T-cell (primary cell): ENCODE measurements around the gene SLC52A3. TPM values are rescaled to one million over a fixed set of nuclear protein-coding genes. Genes with fewer than 3 reads are reported as not detected.

Experiments
- ATAC-seq, 4 experiments: fragments of 200-7000 bp in 3 of 4; fragments of 150-1000 bp in 1 of 4; cut with Tn5 transposase; replicated peaks in 1 of 4; 1 replicate in 3 of 4; 2 replicates in 1 of 4; pipeline ENCODE4 v1.10.0; 2021; ENCODE audit warnings: moderate library complexity in 3 of 4, mild to moderate bottlenecking in 2 of 4, moderate number of reproducible peaks in 1 of 4
- CTCF ChIA-PET, 2 donors: fragments of 300-600 bp; sonication (Branson Sonifier 250); formaldehyde crosslinking; loops; one replicate each; lab custom pipeline; 2022; ENCODE audit warnings: antibody characterized with exemption in 2 of 2; lab: Charles Lee
- POLR2A ChIA-PET, 2 donors: fragments of 300-600 bp; sonication (Branson Sonifier 250); formaldehyde crosslinking; loops; one replicate each; lab custom pipeline; 2022; ENCODE audit warnings: antibody characterized with exemption in 2 of 2; lab: Charles Lee
- DNase-seq, 35 experiments: peaks; one replicate each; pipeline versions ENCODE4 v3.0.0 to v3.0.0-alpha.2; 2013 to 2023
- H3K27ac ChIP-seq: one replicate; pipeline ENCODE4 v1.5.1; 2013; ENCODE audit warnings: low read length
- H3K27me3 ChIP-seq, 2 experiments: replicated peaks in 1 of 2; 1 replicate in 1 of 2; 2 replicates in 1 of 2; pipeline versions ENCODE4 v1.6.1 to v1.7.0; 2013; ENCODE audit warnings: low read length in 1 of 2, mixed read lengths in 1 of 2; ENCODE audit not compliant: control insufficient read depth in 2 of 2, insufficient read depth in 2 of 2; ENCODE audit errors: extremely low read depth in 1 of 2
- H3K36me3 ChIP-seq, 2 donors: 1 replicate in 1 of 2; 2 replicates in 1 of 2; pipeline versions ENCODE4 v1.6.1 to v1.7.0; 2013; ENCODE audit warnings: low read length in 1 of 2; ENCODE audit not compliant: control insufficient read depth in 2 of 2, insufficient read depth in 1 of 2; ENCODE audit errors: extremely low read depth in 1 of 2
- H3K4me1 ChIP-seq, 2 experiments: 1 replicate in 1 of 2; 2 replicates in 1 of 2; pipeline versions ENCODE4 v1.6.1 to v1.7.0; 2013; ENCODE audit warnings: low read length in 2 of 2, mixed read lengths in 1 of 2; ENCODE audit not compliant: insufficient read depth in 2 of 2, control insufficient read depth in 1 of 2; ENCODE audit errors: extremely low read depth in 1 of 2
- H3K4me3 ChIP-seq, 2 donors: 1 replicate in 1 of 2; 2 replicates in 1 of 2; pipeline versions ENCODE4 v1.5.1 to v1.7.0; 2013; ENCODE audit warnings: mild to moderate bottlenecking in 2 of 2, low read length in 1 of 2, moderate library complexity in 1 of 2; ENCODE audit not compliant: control insufficient read depth in 1 of 2; ENCODE audit errors: extremely low read depth in 1 of 2
- H3K9me3 ChIP-seq: 2 replicates; pipeline ENCODE4 v1.7.0; 2013
- H3K27ac Mint-ChIP-seq, 2 donors: one replicate each; pipeline ENCODE4 v1.8.0; 2020 to 2021; ENCODE audit warnings: mild to moderate bottlenecking in 2 of 2, mixed read lengths in 2 of 2
- H3K27me3 Mint-ChIP-seq, 2 donors: one replicate each; pipeline ENCODE4 v1.8.0; 2021 to 2022; ENCODE audit warnings: mixed read lengths in 2 of 2
- H3K36me3 Mint-ChIP-seq: one replicate; pipeline ENCODE4 v1.8.0; 2021; ENCODE audit warnings: mixed read lengths
- H3K4me1 Mint-ChIP-seq, 3 donors: one replicate each; pipeline ENCODE4 v1.8.0; 2020 to 2022; ENCODE audit warnings: mixed read lengths in 3 of 3, mild to moderate bottlenecking in 1 of 3
- H3K4me3 Mint-ChIP-seq, 3 donors: one replicate each; pipeline ENCODE4 v1.8.0; 2020 to 2022; ENCODE audit warnings: mild to moderate bottlenecking in 3 of 3, mixed read lengths in 3 of 3, moderate library complexity in 3 of 3
- H3K9me3 Mint-ChIP-seq, 3 donors: one replicate each; pipeline ENCODE4 v1.8.0; 2020 to 2022; ENCODE audit warnings: mixed read lengths in 3 of 3
- WGBS: methylation state at CpG from one replicate; pipeline ENCODE4 v1.1.5; 2013; ENCODE audit warnings: missing lambda C conversion rate; ENCODE audit not compliant: insufficient coverage; 5-methylcytosine and 5-hydroxymethylcytosine counted together
- total RNA-seq, 35 experiments: library from RNA in 6 of 35; stranded (reverse) in 6 of 35; fragments of 120-200 nt in 1 of 35; gene quantifications; one replicate each; pipeline versions ENCODE4 v1.2.1 to v1.2.4 and lab custom pipeline; 2013 to 2026

The SLC52A3 gene
- total RNA-seq, 5 donors from 2014 or later (not counting 1 experiment from before 2014, with no cell fraction given), result not detected

GRCh38 chr20:772806-773205 lies 4.5 kb upstream of the SLC52A3 start:
- Histone ChIP-seq H3K27ac (no peak overlapping the region), H3K4me3 (no peak overlapping the region), H3K36me3 (no peaks in the 10 kb centered on the region), H3K27me3 (peaks cover 0 to 23% of the 10 kb centered on the region in 2 experiments), H3K4me1 (peaks cover 0 to 3% of the 10 kb centered on the region in 2 experiments), H3K9me3 (no peaks in the 10 kb centered on the region)
- no peaks in the 10 kb centered on the region for H3K9me3 Mint-ChIP-seq
- CTCF ChIA-PET, result no interaction called here
- no peaks in the 10 kb centered on the region for H3K4me1 Mint-ChIP-seq
- peaks cover 8 to 19% of the 10 kb centered on the region in 2 donors for H3K27me3 Mint-ChIP-seq
- POLR2A ChIA-PET, result no interaction called here
- H3K36me3 Mint-ChIP-seq, result no peaks in the 10 kb centered on the region
- H3K27ac Mint-ChIP-seq, result peak overlapping the region in 1 of 2 donors; percentile 11
- ATAC-seq, result no peak
- 82% methylated on average over 4 of the region's 9 CpGs for WGBS
- H3K4me3 Mint-ChIP-seq, result no peak overlapping the region
- no peak for DNase-seq

GRCh38 chr20:771741-772464 lies 3.6 kb upstream of the SLC52A3 start:
- H3K4me3 ChIP-seq, result no peak overlapping the region
- peaks cover 11 to 22% of the 10 kb centered on the region in 2 donors for H3K27me3 Mint-ChIP-seq
- no peaks in the 10 kb centered on the region for H3K36me3 Mint-ChIP-seq
- H3K27ac Mint-ChIP-seq, result no peak overlapping the region
- H3K4me1 Mint-ChIP-seq, result no peaks in the 10 kb centered on the region
- no peaks in the 10 kb centered on the region for H3K9me3 Mint-ChIP-seq
- no peaks in the 10 kb centered on the region for H3K36me3 ChIP-seq
- POLR2A ChIA-PET, result no interaction called here
- WGBS, result 100% methylated on average over 1 of the region's 9 CpGs
- peaks cover 0 to 3% of the 10 kb centered on the region in 2 experiments for H3K4me1 ChIP-seq
- H3K4me3 Mint-ChIP-seq, result no peak overlapping the region
- H3K9me3 ChIP-seq, result no peaks in the 10 kb centered on the region
- no peak for DNase-seq
- peaks cover 0 to 23% of the 10 kb centered on the region in 2 experiments for H3K27me3 ChIP-seq
- ATAC-seq, result no peak
- H3K27ac ChIP-seq, result no peak overlapping the region
- CTCF ChIA-PET, result no interaction called here

GRCh38 chr20:770691-771090 lies 2.4 kb upstream of the SLC52A3 start:
- H3K36me3 ChIP-seq, result no peaks in the 10 kb centered on the region
- no peak overlapping the region for H3K27ac Mint-ChIP-seq
- ATAC-seq (no peak), DNase-seq (no peak)
- peaks cover 11 to 22% of the 10 kb centered on the region in 2 donors for H3K27me3 Mint-ChIP-seq
- no peaks in the 10 kb centered on the region for H3K9me3 ChIP-seq
- POLR2A ChIA-PET, result no interaction called here
- peaks cover 0 to 23% of the 10 kb centered on the region in 2 experiments for H3K27me3 ChIP-seq
- WGBS, result 100% methylated on average over 1 of the region's 2 CpGs
- no peak overlapping the region for H3K4me3 Mint-ChIP-seq
- H3K4me3 ChIP-seq, result no peak overlapping the region
- H3K4me1 ChIP-seq, result peaks cover 0 to 3% of the 10 kb centered on the region in 2 experiments
- no peaks in the 10 kb centered on the region for H3K9me3 Mint-ChIP-seq
- CTCF ChIA-PET, result no interaction called here
- H3K4me1 Mint-ChIP-seq, result no peaks in the 10 kb centered on the region
- H3K36me3 Mint-ChIP-seq, result no peaks in the 10 kb centered on the region
- no peak overlapping the region for H3K27ac ChIP-seq

- Mint-ChIP-seq H3K27me3 (peaks cover 10 to 17% of the 10 kb centered on the region in 2 donors), H3K27ac (no peak overlapping the region), H3K4me3 (no peak overlapping the region), H3K4me1 (no peaks in the 10 kb centered on the region), H3K36me3 (no peaks in the 10 kb centered on the region), H3K9me3 (no peaks in the 10 kb centered on the region)
- no peak overlapping the region for H3K4me3 ChIP-seq
- DNase-seq (no peak), ATAC-seq (no peak)
- 33% methylated on average over 1 of the region's 1 CpG for WGBS
- H3K36me3 ChIP-seq, result no peaks in the 10 kb centered on the region
- POLR2A ChIA-PET, result no interaction called here
- H3K27me3 ChIP-seq, result peaks cover 0 to 25% of the 10 kb centered on the region in 2 experiments
- H3K4me1 ChIP-seq, result peaks cover 0 to 3% of the 10 kb centered on the region in 2 experiments
- H3K9me3 ChIP-seq, result no peaks in the 10 kb centered on the region
- CTCF ChIA-PET, result no interaction called here
- H3K27ac ChIP-seq, result no peak overlapping the region
These were observed 1.4 kb downstream of the SLC52A3 start for GRCh38 chr20:766906-767305.

GRCh38 chr20:764255-764654 lies 4.0 kb downstream of the SLC52A3 start:
- H3K27me3 Mint-ChIP-seq, result peaks cover 14 to 16% of the 10 kb centered on the region in 2 donors

GRCh38 chr20:761418-762381 lies 6.6 kb downstream of the SLC52A3 start:
- CTCF ChIA-PET, result no interaction called here
- Mint-ChIP-seq H3K27me3 (peaks cover 20 to 25% of the 10 kb centered on the region in 2 donors), H3K36me3 (no peaks in the 10 kb centered on the region), H3K4me1 (peaks cover 0 to 5% (median 2%) of the 10 kb centered on the region in 3 donors), H3K27ac (no peak overlapping the region), H3K4me3 (no peak overlapping the region), H3K9me3 (no peaks in the 10 kb centered on the region)
- Histone ChIP-seq H3K27me3 (peaks cover 0 to 39% of the 10 kb centered on the region in 2 experiments), H3K4me3 (no peak overlapping the region), H3K9me3 (no peaks in the 10 kb centered on the region), H3K36me3 (no peaks in the 10 kb centered on the region), H3K4me1 (peaks cover 3 to 9% of the 10 kb centered on the region in 2 experiments), H3K27ac (no peak overlapping the region)
- POLR2A ChIA-PET, result no interaction called here
- DNase-seq (no peak), ATAC-seq (no peak)
- 84% methylated on average over 7 of the region's 24 CpGs for WGBS

More at GRCh38 chr20:764255-764654, 4.0 kb downstream of the SLC52A3 start:
- H3K4me1 ChIP-seq, result peaks cover 0 to 6% of the 10 kb centered on the region in 2 experiments
- CTCF ChIA-PET, result no interaction called here
- no peaks in the 10 kb centered on the region for H3K36me3 Mint-ChIP-seq
- peaks cover 0 to 2% (median 0%) of the 10 kb centered on the region in 3 donors for H3K4me1 Mint-ChIP-seq
- H3K27ac ChIP-seq, result no peak overlapping the region
- H3K27ac Mint-ChIP-seq, result no peak overlapping the region
- H3K4me3 Mint-ChIP-seq, result no peak overlapping the region
- ATAC-seq (peak in 1 of 4 experiments; percentile 62), DNase-seq (no peak)
- H3K36me3 ChIP-seq, result no peaks in the 10 kb centered on the region
- POLR2A ChIA-PET, result no interaction called here
- H3K4me3 ChIP-seq, result no peak overlapping the region
- peaks cover 0 to 42% of the 10 kb centered on the region in 2 experiments for H3K27me3 ChIP-seq
- WGBS, result no CpG with 5 or more reads among the region's 3 CpGs
- H3K9me3 Mint-ChIP-seq, result no peaks in the 10 kb centered on the region
- H3K9me3 ChIP-seq, result no peaks in the 10 kb centered on the region
